Effector CD4-positive, alpha-beta T cell (primary cell): Measurements from ENCODE around the gene SLC25A47.
"Not testable (repeated sequence)": the region's sequence is repeated elsewhere in the genome, so short reads cannot be mapped to it uniquely, and the experiment has no call there.

Experiments
- DNase-seq: peaks from one replicate; pipeline ENCODE4 v3.0.0-alpha.2; 2020

SLC25A47 gene

DNA sequence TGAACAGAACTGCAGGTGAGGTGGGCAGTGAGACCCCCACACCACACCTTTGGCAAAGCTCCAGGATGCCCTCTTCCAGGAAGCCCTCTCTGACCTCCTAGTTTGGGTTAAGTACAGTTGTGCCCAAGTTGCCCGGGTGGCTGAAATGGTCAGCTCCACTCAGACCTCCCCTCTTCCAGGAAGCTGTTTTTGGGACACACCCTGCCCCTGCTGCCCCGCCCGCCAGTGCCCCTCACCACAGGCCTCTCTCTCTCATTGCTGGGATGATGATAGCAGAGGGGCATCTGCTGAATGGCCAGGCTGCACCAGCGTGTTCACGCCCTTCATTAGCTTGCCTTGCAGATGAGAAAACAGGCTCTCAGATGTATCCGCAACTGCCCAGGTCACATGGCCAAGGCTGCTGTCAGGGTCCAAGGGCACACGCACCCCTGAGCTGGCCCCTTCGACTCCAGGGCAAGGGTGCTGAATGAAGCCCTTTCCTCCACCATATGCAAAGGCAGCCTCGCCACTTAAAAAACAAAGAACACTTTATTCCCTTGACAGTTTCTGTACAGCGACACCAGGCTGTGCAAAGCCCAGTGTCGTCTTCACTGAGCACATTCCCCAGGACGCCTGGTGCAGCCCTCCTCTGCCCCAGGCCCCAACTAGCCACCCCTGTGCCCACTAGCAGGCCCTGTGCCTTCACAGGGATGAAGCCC lies 32.4 kb upstream of the SLC25A47 start:
- DNase-seq, result no peak

DNA sequence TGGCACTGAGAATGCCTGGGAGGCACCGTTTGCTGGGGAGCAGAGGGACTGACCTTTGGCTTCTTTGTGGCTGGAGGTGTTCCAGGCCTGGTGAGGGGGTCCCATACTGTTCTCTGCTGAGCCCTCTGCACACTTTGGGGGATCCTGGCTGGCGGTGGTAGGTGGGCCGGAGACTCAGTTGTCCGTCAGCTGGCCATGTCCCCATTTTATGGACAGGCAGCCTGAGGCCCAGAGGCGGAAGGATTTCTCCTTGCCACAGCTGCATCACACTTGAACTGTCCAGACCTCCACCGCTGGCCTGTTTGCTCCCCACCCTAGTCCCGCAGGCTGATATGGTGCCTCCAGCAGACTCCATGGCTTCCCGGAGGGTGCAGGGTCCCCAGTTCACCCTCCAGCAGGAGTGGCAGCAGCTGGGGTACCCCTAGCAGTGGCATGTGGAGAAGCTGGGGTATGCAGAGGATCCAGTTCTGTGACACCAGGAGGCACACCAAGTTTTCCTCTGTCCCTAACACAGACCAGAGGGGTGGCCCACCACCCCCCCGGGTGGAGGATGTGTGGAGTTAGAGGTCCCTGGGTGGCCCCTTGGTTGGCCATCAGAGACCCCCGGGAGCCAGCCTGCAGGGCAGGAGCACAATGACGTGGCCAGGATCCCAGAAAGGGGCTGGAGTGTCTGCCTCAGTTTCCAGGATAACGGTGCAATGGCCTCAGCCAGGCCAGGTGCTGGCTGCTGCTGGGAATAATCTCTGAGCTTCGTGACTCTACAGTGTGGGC lies 31.6 kb upstream of the SLC25A47 start:
- DNase-seq, result no peak

DNA sequence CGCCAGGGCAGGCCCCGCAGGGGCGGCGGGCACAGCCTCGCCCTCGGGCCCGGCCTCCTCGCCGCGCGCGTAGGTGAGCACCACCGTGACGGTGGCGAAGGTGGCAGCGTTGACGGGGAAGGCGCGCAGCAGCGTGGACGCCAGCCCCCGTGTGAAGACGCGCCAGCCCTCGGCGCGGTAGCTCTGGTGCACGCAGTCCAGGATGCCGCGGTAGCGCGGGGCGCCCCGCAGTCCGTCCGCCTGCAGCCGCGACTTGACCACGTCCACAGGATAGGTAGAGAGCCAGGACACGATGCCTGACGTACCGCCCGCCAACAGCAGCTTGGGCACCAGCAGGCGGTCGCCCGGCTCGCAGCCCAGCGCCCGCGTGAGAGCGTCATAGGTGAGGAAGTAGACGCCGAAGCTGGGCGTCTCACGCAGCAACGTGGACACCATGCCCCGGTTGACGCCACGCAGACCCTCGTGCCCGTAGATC lies 30.8 kb upstream of the SLC25A47 start:
- no peak for DNase-seq

DNA sequence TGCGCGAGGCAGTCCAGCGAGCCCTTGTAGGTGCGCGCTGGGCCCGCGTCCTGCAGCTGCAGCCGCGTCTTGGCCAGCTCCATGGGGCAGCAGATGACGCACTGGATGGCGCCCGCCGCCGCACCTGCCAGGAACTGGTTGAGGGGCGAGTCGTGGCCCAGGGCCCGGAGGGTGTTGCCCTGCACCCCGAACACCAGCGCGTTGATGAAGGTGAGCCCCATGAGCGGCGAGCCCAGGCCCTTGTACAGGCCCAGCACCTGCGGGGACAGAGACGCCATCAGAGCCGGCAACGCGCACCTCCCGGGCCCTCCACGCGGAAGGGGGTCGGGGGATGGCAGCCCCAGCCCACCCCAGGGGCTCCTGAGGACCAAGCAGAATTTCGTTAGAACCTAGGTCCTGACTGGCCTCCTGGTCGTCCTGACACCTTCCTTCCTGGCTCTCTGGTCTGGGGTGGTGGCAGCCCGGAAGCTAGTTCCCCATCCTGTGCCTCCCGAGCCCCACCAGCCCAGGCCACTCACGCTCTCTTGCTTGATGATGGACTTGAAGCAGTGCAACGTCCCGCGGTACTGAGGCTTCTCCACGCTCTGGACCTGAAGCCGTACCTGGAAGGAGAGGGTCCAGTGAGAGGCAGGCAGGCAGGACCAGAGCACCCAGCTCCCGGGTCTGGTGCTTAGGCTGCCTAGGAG lies 30.2 kb upstream of the SLC25A47 start:
- no peak for DNase-seq

DNA sequence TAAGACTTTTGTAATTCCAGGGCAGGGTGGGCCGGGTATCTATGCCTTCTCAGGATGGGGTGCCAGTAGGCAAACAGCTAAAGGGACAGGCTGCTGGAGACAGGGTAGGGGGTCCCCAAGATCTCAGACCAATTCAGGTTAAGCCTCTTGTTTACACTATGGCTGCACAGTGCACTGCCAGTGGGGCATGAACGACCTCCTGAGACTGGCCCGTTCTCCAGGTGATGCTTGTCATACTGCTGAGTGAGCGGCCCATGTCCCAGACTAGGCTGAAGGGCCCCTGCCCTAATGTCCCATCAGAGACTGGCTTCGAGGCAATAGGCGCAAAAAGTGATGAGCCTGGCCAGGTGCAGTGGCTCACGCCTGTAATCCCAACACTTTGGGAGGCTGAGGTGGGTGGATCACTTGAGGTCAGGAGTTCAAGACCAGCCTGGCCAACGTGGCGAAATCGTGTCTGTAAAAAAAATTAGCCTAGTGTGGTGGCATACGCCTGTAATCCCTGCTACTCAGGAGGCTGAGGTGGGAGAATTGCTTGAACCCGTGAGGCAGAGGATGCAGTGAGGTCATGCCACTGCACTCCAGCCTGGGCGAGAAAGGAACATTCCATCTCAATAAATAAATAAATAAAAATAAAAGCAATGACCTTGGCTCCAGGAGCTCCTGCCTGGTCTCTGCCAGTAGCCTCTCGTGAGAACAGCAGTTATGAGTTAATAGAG lies 29.5 kb upstream of the SLC25A47 start:
- DNase-seq, result no peak

DNA sequence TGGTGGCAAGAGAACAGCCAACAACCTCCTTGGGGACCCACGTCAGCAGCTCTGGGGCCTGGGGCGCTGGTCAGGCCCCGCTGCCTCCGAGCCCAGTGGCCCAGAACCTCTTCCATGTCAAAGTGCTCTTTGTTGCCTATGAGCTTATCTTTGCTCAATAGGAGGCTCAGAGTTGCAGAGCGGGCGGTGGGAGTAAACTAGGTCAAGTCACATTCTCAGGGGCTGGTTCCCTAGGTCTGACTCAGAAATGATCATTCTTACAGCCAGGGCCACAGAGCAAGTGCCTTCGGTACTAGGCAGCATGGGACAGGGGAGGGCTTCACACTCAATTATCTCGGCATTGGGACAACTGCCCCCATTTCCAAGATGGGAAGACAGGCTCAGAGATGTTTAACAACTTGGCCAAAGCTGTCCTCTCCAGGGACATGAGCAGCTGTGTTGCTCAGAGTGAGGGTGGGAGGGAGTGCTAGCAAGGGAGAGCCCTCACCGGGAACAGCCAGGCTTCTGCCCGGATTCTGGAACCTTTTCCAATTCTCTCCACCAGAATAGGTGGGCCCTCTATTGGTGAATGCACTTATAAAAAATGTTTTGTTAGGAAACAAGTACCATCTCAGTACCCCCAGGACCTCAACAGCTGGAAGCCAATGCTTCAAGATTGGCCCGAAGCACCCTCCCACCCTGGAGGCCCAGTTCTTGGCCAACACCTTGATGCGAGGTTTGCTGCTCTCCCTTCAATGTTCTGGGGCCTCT lies 28.8 kb upstream of the SLC25A47 start:
- no peak for DNase-seq

DNA sequence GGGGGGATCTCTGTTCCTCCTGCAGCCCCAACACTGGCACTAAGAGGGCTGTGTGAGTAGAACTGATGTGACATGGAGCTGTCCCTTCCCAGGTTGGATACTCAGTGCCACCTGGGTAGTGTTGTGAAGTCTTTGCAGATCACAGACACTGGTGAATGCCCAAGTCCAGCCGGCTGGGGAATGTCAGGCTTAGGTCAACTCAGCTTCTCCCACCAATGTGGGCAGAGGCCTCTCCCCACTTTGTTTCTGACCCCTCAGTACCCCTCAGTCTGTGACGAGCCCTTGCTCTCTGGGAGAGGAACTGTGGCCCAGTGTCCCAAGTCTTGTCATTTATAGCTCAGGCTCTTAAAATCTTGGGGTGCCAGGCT lies 28.2 kb upstream of the SLC25A47 start:
- no peak for DNase-seq

DNA sequence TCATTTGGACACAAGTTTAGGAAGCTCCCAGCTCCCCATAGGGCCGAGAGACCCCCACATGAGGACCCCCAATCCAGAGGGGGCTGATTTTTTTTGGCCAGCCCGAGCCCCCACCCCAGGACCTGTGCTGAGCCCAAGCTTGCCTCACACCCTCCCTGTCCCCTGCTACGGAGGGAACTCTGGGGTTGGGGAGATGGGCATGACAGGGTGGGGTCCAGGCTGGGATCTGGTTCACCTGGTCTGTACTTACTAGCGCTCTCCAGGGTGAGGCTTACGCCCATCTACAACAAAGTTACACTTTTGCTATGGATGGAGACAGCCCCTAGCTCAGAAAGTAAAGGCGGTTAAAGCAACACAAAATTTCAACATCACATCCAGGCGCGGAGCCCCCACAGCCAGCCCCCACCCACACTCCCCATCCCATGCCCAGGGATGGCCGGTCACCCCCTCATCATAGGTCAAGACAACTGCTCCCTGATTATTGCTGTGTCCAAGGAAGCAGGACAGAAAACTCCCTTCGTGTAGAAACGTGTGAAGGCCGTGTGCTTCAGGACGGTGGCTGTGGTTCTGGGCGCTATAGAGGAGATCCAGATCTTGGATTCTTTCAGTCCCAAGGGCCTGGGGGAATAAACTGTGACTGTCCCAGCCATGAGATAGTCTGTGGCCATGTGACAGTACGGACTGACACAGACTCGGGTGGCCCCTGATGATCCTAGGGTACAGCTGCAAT lies 27.6 kb upstream of the SLC25A47 start:
- DNase-seq, result no peak

DNA sequence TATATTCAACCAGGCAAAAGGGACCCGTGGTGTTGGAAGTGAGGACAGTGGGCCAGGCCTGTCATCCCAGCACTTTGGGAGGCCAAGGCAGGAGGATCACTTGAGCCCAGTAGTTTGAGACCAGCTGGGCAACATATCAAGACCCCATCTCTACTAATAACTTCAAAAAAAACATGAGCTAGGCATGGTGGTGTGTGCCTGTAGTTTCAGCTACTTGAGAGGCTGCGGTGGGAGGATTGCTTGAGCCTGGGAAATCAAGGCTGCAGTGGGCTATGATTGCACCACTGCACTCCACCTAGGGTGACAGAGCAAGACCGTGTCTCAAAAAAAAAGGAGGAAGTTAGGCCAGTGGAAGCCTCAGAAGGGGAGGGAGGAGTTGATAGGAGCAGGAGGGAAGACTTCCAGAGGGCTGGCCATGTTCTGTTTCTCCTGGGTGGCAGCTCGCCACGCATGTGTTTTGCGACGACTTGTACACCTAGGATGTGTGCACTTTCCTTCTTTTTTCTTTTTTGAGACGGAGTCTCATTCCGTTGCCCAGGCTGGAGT lies 27.0 kb upstream of the SLC25A47 start:
- DNase-seq, result no peak

DNA sequence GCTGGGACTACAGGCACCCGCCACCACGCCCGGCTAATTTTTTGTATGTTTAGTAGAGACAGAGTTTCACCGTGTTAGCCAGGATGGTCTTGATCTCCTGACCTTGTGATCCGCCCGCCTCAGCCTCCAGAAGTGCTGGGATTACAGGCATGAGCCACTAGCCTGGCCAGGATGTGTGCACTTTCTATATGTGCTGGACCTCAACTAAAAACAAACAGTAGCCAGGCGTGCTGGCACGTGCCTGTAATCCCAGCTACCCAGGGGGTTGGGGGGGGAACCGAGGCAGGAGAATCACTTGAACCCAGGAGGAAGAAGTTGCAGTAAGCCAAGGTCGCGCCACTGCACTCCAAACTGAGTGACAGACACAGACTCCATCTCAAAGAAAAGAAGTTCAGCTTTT lies 26.4 kb upstream of the SLC25A47 start:
- DNase-seq, result not testable (repeated sequence)

DNA sequence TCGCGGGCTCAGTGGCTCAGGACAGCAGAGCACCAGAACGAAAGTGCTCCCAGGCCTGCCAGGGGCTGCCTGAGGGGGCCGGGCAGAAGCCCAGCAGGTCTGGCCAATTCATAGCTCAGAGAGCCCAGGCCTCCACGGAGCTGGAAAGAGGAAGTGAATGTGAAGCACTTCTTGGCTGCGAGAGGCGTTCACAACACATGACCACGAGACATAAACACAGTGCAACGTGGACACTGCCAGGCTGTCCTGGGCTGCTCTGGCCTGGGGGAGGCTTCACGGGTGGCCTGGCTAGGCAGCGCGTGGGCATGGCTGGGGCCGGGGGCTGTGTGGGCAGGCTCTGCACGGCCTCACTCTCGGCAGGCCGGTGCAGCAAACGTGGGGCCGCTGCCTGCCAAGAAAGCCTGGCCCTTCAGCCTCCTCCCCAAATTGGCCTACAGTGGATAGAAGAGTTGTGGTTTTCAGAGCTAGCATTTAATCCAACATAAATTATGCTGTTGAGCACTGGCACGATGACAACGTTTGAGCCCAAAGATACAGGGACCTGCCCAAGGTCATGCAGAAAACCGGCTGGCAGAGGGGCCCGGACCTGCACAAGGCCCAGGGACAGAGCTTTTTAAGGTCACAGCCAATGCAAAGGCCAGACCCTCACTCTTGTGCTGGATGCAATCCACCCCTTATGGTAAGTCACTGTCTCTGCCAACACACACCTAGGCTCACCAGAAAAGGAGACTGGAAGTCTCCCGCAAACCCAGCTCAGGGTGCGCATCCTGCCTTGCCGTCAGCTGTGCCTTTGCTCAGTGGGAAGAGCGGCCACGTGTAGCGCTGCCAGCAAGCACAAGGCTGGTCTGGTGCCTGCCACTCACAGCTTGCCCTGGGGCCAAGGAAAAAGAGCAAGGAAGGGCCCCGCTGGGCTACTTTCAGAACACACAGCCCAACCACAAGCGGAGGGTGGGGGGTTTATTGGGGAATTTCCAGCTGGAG lies 25.5 kb upstream of the SLC25A47 start:
- DNase-seq, result no peak

DNA sequence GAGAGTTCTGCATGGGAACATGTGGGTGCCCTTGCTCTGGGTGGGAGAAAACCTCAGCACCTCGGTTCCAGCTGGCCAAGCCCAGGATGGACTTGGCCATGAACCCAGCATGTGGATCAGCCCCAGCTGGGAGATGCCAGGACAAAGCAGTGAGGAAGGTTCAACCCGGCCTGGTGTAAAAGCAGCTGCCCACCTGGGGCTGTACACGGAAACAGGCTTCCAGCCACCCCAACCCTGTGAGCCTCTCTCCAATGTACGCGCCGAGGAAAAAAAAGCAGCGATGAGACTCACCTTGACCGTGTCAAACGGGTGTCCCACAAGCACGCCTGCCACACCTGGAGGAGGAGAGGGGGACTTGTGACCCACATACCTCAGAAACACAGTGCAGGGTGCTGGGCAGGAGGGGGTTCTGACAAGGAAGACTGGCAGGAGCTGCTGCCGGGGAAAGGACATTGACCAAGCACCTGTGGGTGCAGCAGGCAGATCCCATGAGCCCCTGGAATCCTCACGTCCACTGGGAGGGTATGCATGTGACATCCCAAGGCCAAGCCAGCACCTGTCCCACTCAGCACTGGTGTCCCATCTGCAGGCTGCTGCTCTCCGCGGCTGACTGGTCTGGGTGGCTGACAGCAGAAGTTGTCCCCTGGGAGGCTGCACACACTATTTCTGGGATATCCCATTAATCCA lies 24.4 kb upstream of the SLC25A47 start:
- DNase-seq, result no peak

DNA sequence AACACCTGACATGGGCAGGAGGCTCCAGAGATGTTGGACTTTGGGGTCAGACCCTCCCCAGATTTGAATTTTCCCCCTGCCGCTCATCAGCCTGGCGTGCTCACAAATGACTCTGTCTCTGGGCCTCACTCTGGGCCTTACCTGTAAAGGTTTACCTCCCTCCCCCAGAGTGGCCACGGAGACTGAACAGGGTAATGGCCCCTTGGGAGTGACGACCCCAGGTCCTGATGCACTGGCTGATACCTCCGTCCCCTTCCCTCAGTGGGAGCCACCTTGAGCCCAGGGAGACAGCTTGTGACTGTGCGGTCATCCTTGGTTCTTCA lies 23.9 kb upstream of the SLC25A47 start:
- DNase-seq, result no peak

DNA sequence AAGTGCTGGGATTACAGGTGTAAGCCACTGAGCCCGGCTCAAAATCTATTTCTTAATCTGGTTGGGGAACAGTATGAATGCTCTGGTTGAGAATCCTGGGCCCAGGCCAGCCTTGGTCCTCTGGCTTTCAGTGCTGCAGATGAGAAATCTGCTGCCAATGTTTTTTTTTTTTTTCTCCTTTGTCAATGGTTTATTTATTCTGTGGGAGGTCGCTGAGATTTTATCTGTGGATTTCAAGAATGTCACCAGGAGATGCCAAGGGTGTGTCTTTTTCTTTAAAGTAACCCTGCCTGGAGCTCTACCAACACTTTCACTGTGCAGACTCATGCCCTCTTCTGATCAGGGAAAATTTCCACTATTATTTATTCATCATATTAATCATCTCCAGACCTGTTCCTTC lies 20.5 kb upstream of the SLC25A47 start:
- DNase-seq, result no peak

DNA sequence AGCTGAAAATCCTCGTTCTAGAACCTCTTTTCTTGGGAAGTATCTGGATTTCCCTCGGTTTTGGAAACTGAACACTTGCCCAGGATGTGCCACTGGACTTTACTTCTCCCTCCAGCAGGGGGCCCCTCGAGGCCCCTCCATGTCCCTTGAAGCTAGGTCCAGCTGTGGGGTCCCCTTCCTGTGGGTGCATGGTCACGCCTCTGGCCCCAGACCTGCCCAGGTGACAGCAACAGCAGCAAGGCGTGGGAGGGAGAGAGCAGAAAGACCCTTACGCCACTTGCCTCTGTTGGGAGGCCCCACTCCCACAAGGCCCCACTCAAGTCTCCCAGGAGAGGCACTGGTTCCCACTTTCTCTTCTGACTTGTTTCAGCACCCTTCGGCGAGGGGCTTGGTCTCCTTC lies 20.0 kb upstream of the SLC25A47 start:
- no peak for DNase-seq

DNA sequence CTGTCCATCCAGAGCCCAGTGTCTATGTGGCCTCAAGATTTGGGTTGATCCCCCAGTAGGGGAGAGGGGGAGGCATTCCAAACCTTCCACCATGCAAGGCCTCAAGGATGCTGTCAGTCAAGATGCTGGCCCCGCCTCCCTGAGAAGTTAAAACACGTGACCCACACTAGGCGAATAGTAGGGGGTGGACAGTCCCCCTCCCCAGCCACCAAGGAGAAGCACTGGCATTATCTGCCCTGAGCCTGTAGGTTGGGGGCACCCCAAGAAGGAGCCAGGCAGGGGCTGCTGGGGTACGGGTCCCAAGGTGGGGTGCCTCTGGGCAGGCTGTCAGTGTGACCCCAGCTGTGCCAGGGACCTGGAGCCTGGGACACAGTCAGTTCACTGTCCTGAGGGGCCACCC lies 19.2 kb upstream of the SLC25A47 start:
- no peak for DNase-seq

DNA sequence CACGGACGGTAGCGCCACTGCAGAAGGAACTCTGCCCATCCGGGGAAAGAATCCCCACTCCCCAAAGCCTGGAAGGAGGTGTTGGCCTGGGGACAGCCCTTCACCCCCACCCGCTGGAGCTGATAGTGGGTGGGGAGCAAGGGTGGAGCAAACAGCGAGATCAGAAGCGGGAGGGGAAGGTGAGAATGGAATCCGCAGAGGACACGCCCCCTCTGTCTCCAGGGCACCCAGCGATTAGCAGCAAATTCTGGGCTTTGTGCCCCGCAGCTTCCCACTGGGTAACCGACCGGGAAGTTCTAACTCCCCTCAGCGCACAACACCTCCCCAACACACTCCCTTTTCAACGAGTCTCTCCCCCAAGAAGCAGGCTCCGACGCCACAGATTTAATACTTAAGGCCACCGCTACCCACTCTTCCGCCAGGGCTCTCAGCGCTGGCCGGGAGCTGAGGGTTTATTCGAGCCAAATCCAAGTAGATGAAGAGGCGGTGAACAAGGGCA lies 18.3 kb upstream of the SLC25A47 start:
- no peak for DNase-seq

DNA sequence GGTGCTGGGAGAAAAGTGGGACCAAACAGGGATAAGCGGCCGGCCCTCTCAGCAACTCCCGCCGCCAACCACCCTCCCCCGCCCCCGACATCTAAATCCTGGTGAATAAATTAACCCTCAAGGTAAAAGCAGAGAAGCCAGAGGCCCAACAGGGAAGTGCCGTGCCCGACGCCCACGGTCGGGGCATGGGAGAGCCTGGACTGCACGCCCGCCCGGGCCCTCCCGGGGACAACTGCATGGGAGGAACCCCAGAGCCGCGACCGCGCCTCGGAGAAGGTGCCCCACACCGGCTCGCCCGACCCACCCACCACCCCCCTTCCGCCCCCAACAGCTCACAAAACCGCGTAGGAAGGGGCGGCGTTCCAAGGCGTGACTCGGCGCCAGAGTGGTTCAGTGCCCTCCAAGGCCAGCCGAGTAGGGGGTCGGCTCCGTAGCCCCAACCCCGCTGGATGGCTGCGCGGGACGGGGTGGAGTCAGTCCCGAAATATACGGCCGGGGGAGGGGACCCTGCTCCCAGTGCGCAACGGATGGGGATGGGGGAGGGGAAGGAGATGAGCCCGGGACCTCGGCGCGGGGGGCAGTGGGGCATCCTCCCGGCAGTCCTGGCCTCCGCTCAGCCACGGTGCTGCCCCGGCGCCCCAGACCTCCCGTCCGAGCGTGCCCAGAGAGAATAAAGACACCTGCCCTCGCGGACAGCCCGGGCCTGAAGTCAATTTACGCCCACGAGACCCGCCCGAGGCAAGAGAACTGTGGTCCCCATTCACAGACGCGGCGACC lies 17.6 kb upstream of the SLC25A47 start:
- peak; percentile 38 for DNase-seq
